ENCODE measurements around the gene ASIC3. TPM values are rescaled to one million over a fixed set of nuclear protein-coding genes. Genes with fewer than 3 reads are reported as not detected.
A peak's percentile ranks its signal among the peaks of the same experiment; 100 is the strongest.

Gene ASIC3
- total RNA-seq, 4 donors from 2014 or later = 2.5 to 10.7 (median 5.0) TPM

DNA sequence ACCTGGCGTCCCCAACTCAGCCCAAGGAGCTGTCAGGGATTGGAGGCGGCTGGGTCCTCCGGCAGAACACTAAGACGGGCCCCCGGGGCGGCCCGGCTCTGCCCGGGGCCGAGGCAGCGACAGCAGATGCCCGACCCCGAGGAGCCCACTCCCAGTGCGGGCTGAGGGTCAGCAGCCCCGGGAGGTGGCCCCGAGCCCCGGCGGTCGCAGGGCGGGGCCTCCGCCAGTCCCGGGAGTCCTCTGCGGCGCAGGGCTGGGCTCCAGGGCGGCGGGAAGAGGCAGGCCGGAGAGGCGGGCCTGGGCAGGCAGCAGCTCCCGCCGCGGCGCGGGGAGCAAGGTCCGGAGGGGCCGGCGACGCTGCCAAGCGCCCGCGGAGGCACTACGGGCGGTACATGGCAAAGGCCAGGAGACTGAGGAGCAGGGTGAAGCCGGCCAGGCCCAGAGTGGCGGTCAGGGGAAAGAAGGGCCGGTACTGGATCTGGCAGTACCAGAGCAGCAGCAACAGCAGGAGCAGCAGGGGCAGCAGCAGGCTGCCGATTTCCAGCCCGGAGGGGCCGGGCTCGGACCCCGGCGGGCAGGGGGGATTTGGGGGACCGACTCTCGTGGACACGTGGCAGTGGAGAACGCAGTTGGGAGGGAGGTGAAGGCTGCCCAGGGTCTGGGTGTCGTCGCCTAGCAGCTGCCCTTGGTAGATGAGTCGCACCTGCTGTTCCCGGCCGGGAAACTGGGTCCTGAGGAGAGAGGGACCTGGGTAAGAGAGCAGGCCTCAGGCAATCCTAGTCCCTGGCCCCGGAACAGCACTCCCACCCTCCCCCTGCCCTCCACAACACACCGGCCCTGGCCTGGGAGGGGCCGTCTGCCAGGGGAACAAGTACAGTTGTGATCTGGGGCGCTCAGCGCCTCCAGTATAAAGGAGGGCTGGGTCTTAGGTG is 33.1 kb downstream of the ASIC3 start:
- H3K4me1 ChIP-seq = peaks cover 3 to 52% (median 34%) of the 10 kb centered on the region in 4 donors
- peak in 2 of 3 donors; percentile 65 to 83 for DNase-seq

GRCh38 chr7:151082141-151083070 is 34.1 kb downstream of the ASIC3 start:
- TF ChIP-seq CTCF (IDR thresholded peaks at IDR 0.05) = no peak
- no peak for TF ChIP-seq POLR2A (IDR thresholded peaks at IDR 0.05)
- Histone ChIP-seq H3K36me3 (no peaks in the 10 kb centered on the region), H3K9me3 (no peaks in the 10 kb centered on the region), H3K4me3 (peak overlapping the region; percentile 90 to 96 (median 94)), H3K4me1 (peaks cover 3 to 52% (median 37%) of the 10 kb centered on the region in 4 donors), H3K27me3 (no peaks in the 10 kb centered on the region), H3K27ac (peak overlapping the region; percentile 95 to 97 (median 96))
- peak in 1 of 3 donors; percentile 48 for DNase-seq

More for the DNA sequence above, 33.1 kb downstream of the ASIC3 start:
- H3K36me3 ChIP-seq = peaks cover 0 to 8% (median 0%) of the 10 kb centered on the region in 3 donors
- TF ChIP-seq POLR2A (IDR thresholded peaks at IDR 0.05) (peak in 1 of 2 donors; percentile 30), CTCF (IDR thresholded peaks at IDR 0.05) (no peak)
- H3K9me3 ChIP-seq = no peaks in the 10 kb centered on the region
- peak overlapping the region; percentile 93 to 96 (median 95) for H3K4me3 ChIP-seq
- peak overlapping the region; percentile 95 to 97 (median 96) for H3K27ac ChIP-seq
- no peaks in the 10 kb centered on the region for H3K27me3 ChIP-seq

DNA sequence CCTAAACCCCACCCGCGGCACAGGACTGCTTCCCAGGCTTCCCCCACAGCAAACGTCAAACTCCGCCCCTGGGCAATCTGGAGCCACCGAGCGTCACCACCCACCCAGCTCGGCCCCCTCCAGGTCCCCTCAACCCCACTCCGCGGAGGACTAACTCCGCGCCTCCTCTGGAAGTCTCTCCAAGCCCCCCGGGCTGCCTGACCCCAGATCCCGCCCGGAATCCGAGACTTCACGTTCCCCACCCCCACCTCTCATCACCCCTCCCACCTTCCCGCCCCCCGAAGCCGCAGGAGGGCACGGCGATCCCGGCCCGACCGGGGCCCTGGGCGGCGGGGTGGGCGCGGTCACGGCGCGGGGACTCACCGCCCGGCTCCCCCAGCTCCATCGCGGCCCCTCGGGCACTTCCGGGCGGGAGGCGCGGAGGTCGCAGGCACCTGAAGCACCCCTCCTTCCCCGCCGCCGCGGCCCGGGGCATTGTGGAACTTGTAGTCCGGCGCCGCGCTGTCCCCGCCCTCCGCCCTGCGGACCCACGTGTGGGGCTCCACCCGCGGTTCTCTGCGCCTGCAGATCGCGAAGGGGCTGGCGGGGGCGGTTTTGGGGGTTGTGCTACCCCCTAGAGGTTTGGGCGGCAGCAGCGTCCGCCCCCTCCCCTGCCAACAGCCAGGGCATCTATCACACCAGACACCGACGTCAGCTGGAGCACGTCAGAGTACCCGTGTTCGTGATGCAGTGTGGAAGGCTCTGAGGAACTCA is 34.9 kb downstream of the ASIC3 start, which contains the start of gene TMUB1:
Gene TMUB1, minus strand, starts transcription at position 423 of the 753 bp plus-strand sequence. CDS start 930 bp downstream, outside the sequence.
- H3K4me1 ChIP-seq = peaks cover 3 to 57% (median 43%) of the 10 kb centered on the region in 4 donors
- H3K36me3 ChIP-seq = no peaks in the 10 kb centered on the region
- H3K27me3 ChIP-seq = no peaks in the 10 kb centered on the region
- TF ChIP-seq POLR2A (IDR thresholded peaks at IDR 0.05) = peak; percentile 34 to 48
- no peak for TF ChIP-seq CTCF (IDR thresholded peaks at IDR 0.05)
- peak; percentile 86 to 94 (median 89) for DNase-seq
- H3K27ac ChIP-seq = peak within 1 kb of the TSS; percentile 95 to 97 (median 96)
- H3K9me3 ChIP-seq = no peaks in the 10 kb centered on the region
- peak within 1 kb of the TSS; percentile 90 to 96 (median 92) for H3K4me3 ChIP-seq

GRCh38 chr7:151083824-151084160 is 35.5 kb downstream of the ASIC3 start:
- TF ChIP-seq POLR2A (IDR thresholded peaks at IDR 0.05) = no peak
- no peak for TF ChIP-seq CTCF (IDR thresholded peaks at IDR 0.05)
- no peaks in the 10 kb centered on the region for H3K36me3 ChIP-seq
- H3K27me3 ChIP-seq = no peaks in the 10 kb centered on the region
- no peaks in the 10 kb centered on the region for H3K9me3 ChIP-seq
- peaks cover 3 to 56% (median 43%) of the 10 kb centered on the region in 4 donors for H3K4me1 ChIP-seq
- DNase-seq = no peak
- peak overlapping the region; percentile 95 to 97 (median 96) for H3K27ac ChIP-seq
- H3K4me3 ChIP-seq = peak overlapping the region; percentile 90 to 96 (median 92)

Measured in Peyer's patch (tissue), 4 donors.